SK-N-DZ (cell line): ENCODE results near the gene ZNF593OS.

ENCODE experiments used
- DNase-seq: peaks from one replicate; pipeline ENCODE4 v3.0.0-alpha.2; 2015; ENCODE audit warnings: low spot score

ZNF593OS gene

DNA sequence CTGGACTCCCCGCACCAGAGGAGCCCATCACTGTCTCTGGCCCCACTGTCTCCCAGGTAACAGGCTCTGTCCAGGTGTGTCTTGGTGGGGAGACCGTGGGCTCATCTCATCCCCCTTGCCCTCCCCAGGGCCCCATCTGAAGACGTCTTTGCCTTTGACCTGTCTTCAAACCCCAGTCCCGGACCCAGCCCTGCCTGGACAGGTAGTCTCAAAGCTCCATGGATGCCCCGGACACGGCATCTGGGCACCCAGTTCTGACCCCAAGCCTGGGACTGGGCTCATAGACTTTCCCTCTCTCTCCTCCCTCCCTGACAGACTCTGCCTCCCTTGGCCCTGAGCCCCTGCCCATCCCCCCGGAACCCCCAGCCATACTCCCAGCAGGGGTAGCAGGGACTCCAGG lies 12.5 kb upstream of the ZNF593OS start:
- DNase-seq: no peak

DNA sequence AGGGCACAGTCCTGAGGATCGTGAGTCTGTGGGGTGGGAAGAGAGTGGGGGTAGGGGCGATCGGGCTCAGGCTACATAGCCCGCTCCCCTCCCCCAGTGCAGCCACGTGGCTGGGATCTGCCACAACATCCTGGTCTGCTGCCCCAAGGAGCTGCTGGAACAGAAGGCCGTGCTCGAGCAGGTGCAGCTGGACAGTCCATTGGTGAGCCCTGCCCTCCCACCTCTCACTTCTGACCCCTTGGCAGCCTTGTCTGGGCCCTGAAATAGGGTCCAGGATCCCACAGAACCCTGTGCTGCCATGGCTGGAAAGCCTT lies 10.7 kb upstream of the ZNF593OS start:
- DNase-seq: no peak

DNA sequence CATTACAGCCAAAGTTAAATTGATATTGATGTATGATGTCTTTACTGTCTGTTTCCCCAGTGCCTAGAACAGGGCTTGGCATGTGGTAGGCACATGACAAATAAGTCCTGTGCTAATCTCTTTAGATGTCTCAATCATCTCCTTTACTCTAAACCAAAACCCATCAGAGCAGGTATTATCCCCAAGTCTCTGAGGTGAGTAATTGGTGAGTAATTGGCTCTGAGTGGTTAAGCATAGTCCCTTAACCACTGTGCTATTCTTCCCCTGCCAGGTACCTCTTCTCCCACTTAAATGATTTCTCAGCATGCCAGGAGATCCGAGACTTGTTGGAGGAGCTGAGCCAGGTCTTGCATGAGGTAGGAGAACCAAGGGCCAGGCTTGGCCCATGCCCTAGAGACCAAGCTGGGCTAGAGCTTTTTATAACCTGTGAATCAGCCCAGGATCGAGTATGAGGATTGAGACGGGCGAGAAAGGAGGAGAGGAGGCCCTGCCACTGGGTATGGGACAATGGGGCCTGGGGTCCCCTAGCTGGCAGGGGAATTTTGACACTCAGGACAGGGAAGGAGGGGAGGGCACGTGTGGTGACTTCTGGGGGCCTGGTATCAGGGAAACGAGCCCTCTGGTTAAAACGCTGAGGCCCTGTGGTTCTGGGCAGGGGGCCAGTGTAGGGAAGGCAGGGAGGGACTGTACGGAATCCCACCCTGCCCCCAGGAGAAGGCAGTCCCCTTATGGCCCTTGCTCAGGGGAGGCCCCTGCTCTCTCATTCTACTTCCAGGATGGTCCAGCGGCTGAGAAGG lies 10.2 kb upstream of the ZNF593OS start:
- no peak for DNase-seq

DNA sequence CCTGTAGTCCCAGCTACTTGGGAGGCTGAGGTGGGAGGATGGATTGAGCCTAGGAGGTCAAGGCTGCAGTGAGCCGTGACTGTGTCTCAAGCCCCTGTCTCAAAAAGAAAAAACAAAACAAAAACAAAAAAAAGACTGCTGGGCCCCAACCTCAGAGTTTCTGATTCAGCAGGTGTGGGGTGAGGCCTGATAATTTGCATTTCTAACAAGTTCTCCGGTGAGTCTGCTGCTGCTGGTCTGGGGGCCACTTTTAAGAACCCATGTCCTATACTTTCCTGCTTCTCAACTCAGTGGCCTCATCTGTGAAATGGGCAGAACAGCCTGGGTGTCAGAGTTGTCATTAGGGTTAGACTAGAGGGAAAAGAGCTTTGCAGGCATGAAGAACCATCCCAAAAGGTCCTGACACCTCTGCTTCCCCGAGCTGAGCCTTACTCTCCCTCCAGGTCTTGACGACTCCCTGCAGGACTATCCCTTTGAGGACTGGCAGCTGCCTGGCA lies 8.4 kb upstream of the ZNF593OS start:
- no peak for DNase-seq

DNA sequence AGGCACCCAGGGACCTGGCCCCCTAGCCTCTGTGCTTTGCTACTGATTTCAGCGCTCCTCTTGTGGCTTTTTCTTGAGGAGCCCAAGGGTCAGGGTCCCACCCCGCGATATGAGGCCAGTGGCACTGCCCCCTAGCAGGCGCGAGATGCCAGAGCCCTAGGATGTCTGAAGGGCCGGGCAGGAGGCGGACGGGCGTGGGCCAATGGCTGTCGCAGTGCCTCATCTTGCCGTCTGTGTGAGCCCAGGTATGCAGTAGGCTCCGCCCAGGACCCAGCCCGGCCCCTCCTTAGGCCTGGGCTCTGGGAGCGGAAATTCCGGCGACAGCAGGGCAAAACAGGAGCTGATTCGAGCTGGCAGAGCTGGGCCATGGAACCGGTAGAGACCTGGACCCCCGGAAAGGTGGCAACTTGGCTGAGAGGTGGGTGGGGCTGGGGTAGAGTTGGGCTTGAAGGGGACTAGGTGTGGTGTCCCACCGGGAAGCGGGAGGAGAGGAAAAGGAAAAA lies 5.6 kb upstream of the ZNF593OS start, which contains the start of gene CNKSR1:
Gene CNKSR1, plus strand, starts transcription at position 310 of the 503 bp plus-strand sequence. Its CDS starts 57 bp downstream, at position 367.
- no peak for DNase-seq

DNA sequence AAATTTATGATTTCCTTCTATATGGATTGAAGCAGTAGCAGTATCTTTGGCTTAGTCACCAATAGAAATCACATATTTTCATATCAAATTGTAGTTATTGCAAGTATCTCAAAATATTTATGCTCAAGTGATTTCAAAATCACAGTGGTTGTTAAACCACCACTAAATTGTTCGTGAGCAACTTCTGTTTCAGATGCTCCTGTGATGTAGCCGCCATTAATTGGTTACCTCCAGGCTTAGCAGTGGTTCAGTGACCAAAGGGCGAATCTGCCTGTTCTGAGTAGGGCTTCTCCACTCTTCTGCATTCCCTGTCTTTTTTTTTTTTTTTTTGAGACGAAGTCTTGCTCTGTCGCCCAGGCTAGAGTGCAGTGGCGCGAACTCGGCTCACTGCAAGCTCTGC lies 3.7 kb upstream of the ZNF593OS start:
- DNase-seq: no peak

DNA sequence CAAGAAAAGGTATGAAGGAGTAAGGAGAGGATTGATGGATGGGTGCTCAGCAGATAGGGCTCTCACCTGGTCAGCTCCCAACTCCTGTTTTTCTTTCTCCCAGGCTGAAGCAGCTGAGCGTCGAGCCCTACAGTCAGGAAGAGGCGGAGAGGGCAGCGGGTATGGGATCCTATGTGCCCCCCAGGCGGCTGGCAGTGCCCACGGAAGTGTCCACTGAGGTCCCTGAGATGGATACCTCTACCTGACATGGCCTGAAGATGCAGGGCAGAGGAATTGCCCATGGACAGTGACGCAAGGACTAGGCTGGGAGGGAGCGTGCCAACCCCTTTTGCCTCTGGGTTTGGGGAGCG lies 1.2 kb downstream of the ZNF593OS start:
- DNase-seq: no peak

DNA sequence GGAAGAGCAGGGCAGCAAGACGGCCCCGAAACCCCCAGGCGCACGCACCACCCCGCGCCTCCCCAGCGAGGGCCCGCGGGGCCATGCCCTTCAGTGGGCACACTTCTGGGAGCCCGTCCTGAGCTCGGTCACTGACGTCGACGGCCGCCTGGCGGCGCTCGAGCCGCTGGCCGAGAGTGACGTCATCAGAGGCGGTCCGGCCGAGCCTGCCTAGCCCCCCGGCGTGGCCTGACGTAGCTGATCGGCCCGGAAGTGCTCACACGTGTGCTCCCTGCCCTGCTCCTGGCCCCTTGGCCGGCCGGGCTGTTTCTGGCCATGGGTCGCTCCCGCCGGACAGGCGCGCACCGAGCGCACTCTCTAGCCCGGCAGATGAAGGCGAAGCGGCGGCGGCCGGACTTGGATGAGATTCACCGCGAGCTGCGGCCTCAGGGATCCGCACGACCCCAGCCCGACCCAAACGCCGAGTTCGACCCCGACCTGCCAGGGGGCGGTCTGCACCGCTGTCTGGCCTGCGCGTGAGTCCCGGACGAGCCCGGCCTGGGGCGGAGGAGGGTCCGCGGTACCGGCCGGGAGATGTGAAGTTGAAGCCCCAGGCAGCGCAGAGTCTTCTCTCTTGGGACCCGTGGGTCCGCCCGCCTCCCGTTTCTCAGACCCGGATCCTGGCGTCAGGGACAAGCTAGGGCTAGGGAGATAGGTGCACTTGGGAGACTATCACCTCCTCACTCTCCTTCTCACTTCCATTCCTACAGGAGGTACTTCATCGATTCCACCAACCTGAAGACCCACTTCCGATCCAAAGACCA lies 1.8 kb downstream of the ZNF593OS start, which contains the start of gene ZNF593:
Gene ZNF593, plus strand, starts transcription at position 240 of the 803 bp plus-strand sequence. Its CDS starts 76 bp downstream, at position 316.
- DNase-seq: peak; percentile 85

DNA sequence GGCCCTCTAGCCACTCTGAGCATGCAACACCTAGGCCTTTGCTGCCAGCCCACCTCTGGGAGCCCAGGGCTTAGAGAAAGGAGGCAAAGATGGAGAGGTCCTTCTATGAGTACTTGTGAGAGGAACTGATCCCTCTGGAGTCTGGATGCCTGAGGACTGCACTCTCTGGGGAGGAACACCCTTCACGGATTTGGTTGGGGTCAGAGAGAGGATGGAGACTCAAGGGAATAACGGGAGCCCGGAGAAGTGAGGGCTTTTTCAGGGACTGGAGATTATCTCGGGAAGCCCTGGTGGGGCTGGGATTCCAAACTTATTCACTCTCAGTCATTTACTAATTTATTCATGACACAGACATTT lies 2.5 kb downstream of the ZNF593OS start:
- no peak for DNase-seq

DNA sequence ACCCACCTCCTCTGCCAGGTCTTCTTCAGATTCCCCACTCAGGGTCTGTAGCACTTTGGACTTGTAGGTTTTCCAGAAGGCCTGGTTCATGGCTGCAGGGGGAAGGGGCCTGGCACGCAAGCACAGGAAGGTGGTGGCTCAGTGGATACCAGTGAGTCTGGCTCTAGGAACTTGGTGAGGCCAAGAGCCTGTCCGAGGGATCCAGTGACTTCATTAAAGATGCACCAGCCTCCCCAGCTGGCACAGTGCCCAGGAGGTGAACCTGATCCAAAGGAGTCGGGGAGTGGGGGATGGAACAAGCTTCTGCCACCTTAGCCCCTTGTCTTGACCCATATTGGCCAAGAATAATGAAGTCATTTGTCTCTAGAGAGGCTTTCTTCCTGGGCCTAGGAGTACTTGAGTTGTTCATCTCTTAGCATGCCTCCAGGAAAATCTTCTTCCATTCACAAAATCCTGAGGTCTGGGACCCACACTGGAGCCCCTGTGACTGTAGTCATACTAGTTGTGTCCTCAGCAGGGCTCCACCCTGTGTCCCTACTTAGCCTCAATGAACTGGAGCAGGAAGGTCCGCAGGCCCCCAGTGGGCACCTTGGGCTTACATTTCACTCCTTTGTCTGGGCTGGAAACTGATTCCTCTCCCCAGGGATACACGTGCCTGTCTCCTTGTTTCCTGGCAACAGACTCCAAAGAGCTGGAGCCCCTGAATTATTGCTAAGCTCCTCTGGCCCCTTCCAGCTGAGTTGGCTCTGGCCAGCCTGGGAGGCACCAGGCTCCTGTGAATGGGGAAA lies 3.0 kb downstream of the ZNF593OS start, which contains the start of gene C1orf232:
Gene C1orf232, minus strand, starts transcription at position 554 of the 788 bp plus-strand sequence. Its CDS starts 464 bp downstream, at position 90.
- peak; percentile 59 for DNase-seq

DNA sequence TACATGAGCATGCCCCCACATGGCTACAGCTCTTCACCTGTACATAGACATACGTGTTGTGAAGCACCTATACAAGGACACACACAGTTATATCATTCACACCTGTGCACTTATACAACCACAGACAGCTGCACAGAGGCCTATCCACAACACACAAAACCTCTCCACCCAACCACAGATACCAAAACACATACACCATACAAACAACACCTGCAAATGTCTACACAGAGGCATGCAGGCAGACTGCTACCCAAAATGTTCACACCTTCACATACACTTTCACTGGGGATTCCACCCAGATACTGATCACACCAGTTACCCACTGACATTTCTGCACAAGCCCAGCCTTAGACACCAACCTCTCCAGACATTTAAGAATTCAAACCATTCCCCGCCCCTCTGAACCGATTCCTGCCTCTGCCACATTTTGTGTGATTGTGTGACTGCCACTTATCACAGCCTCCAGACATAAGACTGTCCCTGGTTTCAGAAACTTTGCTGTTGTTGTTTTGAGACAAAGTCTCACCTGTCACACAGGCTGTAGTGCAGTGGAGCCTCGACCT lies 4.8 kb downstream of the ZNF593OS start:
- DNase-seq: no peak

DNA sequence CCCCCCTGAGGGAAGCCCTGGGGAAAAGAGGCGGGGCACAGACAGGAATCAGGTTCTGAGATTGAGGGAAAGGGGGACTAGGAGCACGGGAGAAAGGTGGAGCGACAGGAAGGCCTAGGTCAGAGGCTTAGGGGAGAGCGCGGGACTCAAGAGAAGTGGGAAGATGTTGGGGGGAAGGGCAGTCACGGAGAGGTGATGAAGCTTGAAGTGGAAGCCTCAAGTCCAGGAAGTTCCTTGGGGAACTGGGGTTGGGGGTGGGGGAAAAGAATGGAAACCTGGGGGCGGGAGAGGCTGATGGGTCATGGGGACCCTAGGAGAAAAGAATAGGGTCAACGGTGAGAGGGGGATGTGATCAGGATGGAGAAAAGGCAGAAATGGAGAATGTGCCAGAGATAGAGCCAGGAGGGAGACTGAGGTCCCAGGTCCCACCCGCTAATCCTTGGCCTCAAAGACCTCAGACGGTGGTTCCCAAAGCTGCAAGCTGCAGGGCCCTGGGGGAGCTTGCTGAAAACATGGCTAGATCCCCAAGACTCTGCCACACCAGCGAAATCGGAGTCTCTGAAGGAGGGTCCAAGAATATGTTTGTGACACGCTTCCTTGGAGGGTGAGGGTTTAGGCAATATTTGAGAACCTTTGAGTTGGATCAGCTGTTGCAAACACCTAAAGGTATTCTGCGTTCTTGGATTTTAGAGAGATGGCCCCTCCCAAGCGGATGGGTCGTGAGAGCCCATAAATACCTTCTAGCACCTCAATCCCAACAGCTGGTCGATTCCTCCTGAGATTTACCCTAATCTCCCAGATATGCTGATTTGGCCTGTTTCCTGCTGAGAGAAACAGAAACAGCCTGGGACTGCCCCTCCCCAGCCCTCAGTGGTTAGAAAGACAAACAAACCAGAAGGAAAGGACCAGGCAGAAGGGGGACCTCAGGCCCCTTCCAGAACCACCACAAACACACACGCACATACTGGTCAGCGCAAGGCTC lies 6.5 kb downstream of the ZNF593OS start:
- DNase-seq: no peak

DNA sequence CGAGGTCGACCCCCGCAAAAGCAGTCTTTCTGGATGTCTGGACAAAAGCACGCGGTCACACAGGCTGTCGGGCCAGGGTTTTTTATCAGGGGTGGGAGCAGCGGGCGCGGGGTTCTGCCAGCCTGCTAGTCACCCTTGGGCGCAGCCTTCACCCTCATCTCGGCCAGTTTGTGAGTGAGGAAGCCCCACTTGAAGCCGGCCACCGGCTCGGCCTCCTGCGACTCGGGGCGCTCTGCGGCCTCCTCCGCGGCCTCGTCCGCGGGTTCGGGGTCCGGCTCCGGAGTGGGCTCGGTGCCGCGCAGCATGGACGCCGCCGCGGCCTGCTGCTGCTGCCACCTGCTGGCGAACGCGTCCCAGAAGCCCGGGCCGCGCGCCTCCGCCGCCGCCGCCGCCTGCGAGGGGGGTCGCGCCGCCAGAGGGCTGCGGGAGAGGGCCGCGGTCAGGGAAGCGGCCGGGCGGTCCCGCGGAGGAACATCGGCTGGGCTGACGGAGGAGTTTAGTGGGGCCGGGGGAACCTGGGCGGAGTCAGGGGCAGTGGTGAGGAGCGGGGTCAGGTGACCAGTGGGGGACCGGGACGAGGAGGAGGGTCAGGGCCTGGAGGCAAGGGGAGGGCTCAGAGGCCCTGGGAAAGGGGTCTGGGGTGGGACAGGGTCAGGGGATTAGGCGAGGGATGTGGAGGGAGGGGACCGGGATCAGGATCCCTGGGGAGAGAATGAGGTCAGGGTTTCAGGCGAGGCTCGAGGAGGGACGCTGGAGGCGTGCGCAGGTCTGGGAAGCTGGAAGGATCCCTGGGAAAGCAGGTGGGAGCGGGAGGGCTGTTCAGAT lies 7.4 kb downstream of the ZNF593OS start:
- no peak for DNase-seq

DNA sequence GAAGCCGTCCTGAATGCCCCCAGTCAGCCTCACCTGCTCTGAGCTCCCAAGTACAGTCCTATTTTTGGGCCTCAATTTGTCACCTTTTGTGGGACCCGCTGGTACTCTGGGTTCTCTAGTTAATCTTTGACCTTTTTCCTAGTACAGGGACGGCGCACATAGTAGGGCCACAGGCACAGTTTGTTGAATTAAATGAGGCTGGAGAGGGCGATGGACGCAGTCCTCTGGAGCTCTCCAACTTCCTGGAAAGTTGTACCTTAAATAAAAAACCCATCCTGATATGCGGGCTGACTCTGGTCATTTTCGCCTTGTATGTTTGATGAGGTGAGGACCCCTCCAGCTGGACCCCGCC lies 8.0 kb downstream of the ZNF593OS start:
- DNase-seq: no peak

DNA sequence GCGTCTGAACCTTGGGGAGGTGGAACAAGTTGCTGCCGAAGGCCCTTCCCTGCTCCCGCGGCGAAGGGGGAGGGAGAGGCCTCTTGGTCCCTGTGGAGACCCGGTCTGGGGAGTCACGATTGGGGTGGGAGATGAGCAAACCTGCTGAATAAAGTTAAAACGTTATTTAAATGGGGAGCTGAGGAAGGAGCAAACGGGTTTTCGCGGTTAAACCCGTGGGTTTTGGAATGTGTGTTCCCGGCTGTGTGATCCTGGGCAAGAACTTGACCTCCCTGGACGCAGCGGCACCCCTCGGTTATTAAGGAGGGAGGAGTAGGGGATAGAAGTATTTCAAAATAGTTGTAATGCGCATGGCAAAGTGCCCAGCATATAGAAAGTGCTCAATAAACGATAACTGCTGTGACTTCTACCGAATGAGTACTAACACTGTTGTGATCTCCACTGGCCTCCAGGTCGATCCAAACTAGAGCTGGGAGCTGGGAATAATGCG lies 9.4 kb downstream of the ZNF593OS start:
- DNase-seq: no peak

DNA sequence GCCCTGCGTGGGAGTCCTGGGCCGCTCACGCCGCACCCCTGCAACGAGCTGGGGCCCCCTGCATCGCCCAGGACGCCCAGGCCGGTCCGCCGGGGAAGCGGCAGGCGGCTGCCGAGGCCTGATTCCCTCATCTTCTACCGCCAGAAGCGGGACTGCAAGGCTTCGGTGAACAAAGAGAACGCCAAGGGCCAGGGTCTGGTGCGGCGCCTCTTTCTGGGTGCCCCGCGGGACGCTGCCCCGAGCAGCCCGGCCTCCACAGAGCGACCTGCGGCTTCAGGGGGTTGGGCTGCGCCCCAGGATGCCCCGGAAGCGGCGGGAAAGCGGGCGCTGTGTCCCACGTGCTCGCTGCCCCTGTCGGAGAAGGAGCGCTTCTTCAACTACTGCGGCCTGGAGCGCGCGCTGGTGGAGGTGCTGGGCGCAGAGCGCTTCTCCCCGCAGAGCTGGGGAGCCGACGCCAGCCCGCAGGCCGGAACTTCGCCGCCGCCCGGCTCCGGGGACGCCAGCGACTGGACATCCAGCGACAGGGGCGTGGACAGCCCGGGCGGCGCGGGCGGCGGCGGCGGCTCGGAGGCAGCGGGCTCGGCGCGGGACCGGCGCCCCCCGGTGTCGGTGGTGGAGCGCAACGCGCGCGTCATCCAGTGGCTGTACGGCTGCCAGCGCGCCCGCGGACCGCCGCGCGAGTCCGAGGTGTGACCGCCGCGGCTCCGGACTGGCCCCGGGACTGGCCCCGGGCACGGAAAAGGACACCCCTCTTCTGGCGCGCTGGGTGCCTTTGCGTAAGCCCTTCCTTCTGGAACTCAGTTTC lies 10.0 kb downstream of the ZNF593OS start:
- peak; percentile 37 for DNase-seq

DNA sequence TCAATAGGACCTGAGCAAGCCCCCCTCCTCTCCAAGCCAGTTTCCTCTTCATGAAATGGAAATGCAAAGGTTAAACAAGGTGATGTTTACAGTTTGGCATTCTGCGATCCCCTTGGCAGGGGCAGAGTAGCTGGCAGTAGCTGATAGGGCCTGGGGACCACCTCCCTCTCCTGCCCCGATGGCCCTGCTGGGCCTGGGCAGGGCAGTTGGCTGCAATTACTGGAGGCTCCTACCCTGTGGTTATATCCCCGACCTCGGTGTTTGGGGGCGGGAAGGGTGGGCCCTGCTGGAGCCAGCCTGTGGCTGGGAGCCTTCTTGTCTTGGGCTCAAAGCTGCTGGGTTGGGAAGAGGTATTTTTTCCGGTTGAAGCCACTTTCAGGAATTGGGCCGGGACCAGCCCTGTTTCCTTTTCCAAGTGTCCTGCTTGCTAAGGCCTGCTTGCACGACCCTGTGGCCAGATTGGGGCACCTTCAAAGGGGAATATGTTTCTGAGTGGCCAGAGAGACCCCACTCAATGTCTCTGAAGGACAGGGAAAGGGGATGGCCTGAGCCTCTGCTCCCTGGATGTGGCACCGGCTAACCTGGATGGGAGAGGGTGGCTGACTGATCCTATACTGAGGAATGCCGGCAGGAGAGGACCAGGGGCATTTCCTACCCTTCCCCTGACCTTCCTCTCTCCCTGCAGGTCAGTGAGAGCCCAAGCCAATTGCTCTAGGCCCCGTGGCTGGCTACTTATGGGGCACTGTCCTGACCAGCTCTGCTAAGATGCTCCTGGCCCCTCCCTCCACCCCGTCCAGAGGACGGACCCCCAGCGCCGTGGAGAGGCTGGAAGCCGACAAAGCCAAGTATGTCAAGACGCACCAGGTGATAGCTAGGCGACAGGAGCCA lies 10.9 kb downstream of the ZNF593OS start:
- DNase-seq: no peak
